Fibroblast of lung (primary cell): Measurements from ENCODE around the gene PHLDA1.

Experiments used
- EZH2 ChIP-seq: IDR thresholded peaks from 2 replicates; pipeline ENCODE4 v1.5.1; 2012; ENCODE audit warnings: low read length, control low read depth, mild to moderate bottlenecking; ENCODE audit errors: missing control alignments
- TF ChIP-seq, protein P1 (sequence below), 2 donors: IDR thresholded peaks in 1 of 2; conservative IDR thresholded peaks in 1 of 2; 1 replicate in 1 of 2; 2 replicates in 1 of 2; pipeline ENCODE4 v1.5.1; 2011 to 2012; ENCODE audit warnings: low read length in 2 of 2, control low read depth in 1 of 2, inconsistent platforms in 1 of 2, low read depth in 1 of 2, mild to moderate bottlenecking in 1 of 2

DNA sequence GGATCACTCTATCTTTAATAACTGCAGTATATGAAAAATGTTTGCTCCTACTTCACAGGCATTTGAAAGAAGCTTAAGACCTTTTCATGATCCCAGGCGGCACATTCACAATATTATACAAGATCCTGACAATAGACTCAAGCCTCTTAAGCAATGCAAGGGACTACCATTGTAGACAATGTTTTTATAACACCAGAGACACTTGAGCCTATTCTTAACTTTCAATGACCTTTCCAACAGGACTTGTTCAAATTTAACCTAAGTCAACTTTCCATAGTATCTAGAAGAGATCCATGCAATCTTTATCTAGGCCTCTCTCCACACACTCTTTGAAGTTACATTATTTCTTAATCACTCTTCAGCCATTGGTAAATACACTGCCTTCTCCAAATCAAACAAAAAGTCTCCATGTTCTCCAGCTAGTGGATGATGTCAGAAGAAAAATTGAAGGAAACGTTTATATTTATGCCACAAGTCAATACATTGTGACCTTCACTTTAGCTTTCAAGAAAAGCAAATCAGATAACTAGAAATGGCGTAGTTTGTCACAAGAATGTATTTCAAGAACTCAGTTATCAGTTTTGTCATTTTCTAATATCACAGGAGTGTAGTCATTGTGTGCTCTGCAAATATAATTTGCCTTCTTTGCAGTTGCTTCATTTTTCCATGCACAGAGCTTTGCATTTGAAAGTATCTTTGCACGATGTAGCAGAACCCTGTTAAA is 41.2 kb downstream of the PHLDA1 start:
- TF ChIP-seq, protein P1, sequence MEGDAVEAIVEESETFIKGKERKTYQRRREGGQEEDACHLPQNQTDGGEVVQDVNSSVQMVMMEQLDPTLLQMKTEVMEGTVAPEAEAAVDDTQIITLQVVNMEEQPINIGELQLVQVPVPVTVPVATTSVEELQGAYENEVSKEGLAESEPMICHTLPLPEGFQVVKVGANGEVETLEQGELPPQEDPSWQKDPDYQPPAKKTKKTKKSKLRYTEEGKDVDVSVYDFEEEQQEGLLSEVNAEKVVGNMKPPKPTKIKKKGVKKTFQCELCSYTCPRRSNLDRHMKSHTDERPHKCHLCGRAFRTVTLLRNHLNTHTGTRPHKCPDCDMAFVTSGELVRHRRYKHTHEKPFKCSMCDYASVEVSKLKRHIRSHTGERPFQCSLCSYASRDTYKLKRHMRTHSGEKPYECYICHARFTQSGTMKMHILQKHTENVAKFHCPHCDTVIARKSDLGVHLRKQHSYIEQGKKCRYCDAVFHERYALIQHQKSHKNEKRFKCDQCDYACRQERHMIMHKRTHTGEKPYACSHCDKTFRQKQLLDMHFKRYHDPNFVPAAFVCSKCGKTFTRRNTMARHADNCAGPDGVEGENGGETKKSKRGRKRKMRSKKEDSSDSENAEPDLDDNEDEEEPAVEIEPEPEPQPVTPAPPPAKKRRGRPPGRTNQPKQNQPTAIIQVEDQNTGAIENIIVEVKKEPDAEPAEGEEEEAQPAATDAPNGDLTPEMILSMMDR (conservative IDR thresholded peaks at IDR 0.05 in 1 of 2, IDR thresholded peaks at IDR 0.05 in 1 of 2; ENCODE audit: low read depth in 1 of 2, low read length in 2 of 2) = no peak
- TF ChIP-seq EZH2 = no peak
